Heart right ventricle (tissue), 16 donors: Measurements from ENCODE around the gene RCC2. TPM values are rescaled to one million over a fixed set of nuclear protein-coding genes. Genes with fewer than 3 reads are reported as not detected.

Source experiments
- ATAC-seq, 8 donors: fragments of 200-7000 bp; cut with Tn5 transposase; one replicate each; pipeline ENCODE4 v1.9.1; 2020; ENCODE audit warnings: mild to moderate bottlenecking in 8 of 8, moderate library complexity in 8 of 8, moderate number of reproducible peaks in 1 of 8
- DNase-seq, 2 donors: peaks; one replicate each; pipeline ENCODE4 v3.0.0-alpha.2; 2020
- H3K27ac ChIP-seq, 10 donors: fragments of 200-600 bp; sonication (generic) in 2 of 10; one replicate each; pipeline versions ENCODE4 v1.5.0 to v1.8.0; 2020 to 2022; ENCODE audit warnings: mild to moderate bottlenecking in 3 of 10
- H3K27me3 ChIP-seq, 7 donors: fragments of 200-600 bp; one replicate each; pipeline ENCODE4 v1.8.0; 2021 to 2022; ENCODE audit warnings: mild to moderate bottlenecking in 2 of 7
- H3K36me3 ChIP-seq, 9 donors: fragments of 200-600 bp; sonication (generic) in 1 of 9; one replicate each; pipeline versions ENCODE4 v1.5.0 to v1.8.0; 2020 to 2022; ENCODE audit warnings: mild to moderate bottlenecking in 2 of 9
- H3K4me1 ChIP-seq, 9 donors: fragments of 200-600 bp; sonication (generic) in 1 of 9; one replicate each; pipeline versions ENCODE4 v1.5.0 to v1.8.0; 2020 to 2022; ENCODE audit warnings: mild to moderate bottlenecking in 4 of 9
- H3K4me3 ChIP-seq, 10 donors: fragments of 200-600 bp; sonication (generic) in 2 of 10; one replicate each; pipeline versions ENCODE4 v1.5.0 to v1.8.0; 2020 to 2022; ENCODE audit warnings: mild to moderate bottlenecking in 7 of 10, moderate library complexity in 2 of 10
- H3K9me3 ChIP-seq, 11 donors: fragments of 200-600 bp in 10 of 11; sonication (generic) in 2 of 11; one replicate each; pipeline versions ENCODE4 v1.5.0 to v1.8.0; 2013 to 2022; ENCODE audit warnings: mild to moderate bottlenecking in 2 of 11, control low read depth in 1 of 11, moderate library complexity in 1 of 11
- CTCF ChIP-seq, 9 donors: fragments of 200-600 bp; sonication (generic) in 2 of 9; IDR thresholded peaks; one replicate each; pipeline versions ENCODE4 v1.5.0 to v1.8.0; 2021 to 2022; ENCODE audit warnings: antibody characterized with exemption in 9 of 9, mild to moderate bottlenecking in 5 of 9, moderate library complexity in 1 of 9
- WGBS, 2 donors: extraction: QIAGEN DNeasy Blood & Tissue Kit; methylation state at CpG; one replicate each; pipeline ENCODE4 v1.1.7; 2013; ENCODE audit warnings: inconsistent platforms in 1 of 2; 5-methylcytosine and 5-hydroxymethylcytosine counted together
- intact Hi-C, 10 donors: fragments of 100-400 bp; cut with DNase I; formaldehyde crosslinking; loops; one replicate each; pipeline versions ENCODE4 v1.11.1 to v1.14.2; 2022
- polyA plus RNA-seq, 2 donors: library from polyadenylated mRNA; stranded (reverse); fragments of 200-250 nt; gene quantifications; one replicate each; pipeline ENCODE4 v1.2.3, GENCODE V29; 2013
- total RNA-seq, 10 donors: library from RNA; stranded (reverse); fragmentation: NEBNext Ultra II Directional in 3 of 10; extraction: Animal tissue kit (Norgen Biotek cat#: 25700) in 3 of 10; gene quantifications; one replicate each; pipeline versions ENCODE4 v1.2.1 to v1.2.4, GENCODE V29; 2021 to 2023
- donor health status: Arrhythmogenic right ventricular cardiomyopathy.
- donor health status: ischemic (EF 13 %, LVEDD 7.1; RV severe dilation, severe dysfunction).
- donor health status: healthy with polysubstance abuse.
- donor health status: DM: no; HTN: yes; CAD: no.
- donor health status: DM: no; HTN: no; CAD: no.
- donor health status: ischemic (EF 25% LVEDD 6.9; RV normal size, moderate dysfunction).
- donor health status: ischemic (EF 25% LVEDD 5.7; RV mildly dilated, moderate dysfunction).
- donor health status: healthy.
- donor health status: DM: yes; HTN: yes; CAD: no.
- donor health status: Ischemic cardiomyopathy.
- donor health status: ischemic (EF 35%, LVEDD 5.7; RV mildly dilated, moderate dysfunction).
- donor health status: nonischemic (EF 11% LVEDD 7.7; RV severe dilation, severe dysfunction).
- donor health status: DM: yes; HTN: yes; CAD: no.
- donor health status: PGD.
- donor health status: ischemic (EF 29% LVEDD 5.4; RV normal size, mild dysfunction).
- donor health status: nonischemic (EF 23%, LVEDD 6.1; RV moderate dilation, normal function).

Gene RCC2
- total and polyA plus RNA-seq, 12 donors = 9.0 to 25.3 (median 11.4) TPM

DNA sequence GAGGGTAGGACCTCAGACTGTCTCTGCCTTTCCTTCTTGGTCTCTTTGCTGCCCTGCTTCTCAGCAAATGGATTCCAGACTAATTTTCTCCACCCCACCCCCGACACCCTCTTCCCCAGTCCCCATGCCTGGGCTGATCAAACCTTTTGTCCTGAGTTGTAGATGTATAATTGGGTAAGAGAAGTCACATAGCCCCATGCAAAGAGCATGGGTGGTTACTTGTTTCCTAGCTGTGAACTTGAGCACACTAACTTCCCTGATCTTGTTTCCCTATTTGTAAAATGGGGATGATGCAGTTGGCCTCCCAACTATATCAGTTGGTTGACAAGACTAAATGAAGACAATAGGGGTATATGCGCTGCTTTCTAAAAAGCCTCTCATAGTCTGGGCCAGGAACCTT is 58.3 kb downstream of the RCC2 start:
- no peak overlapping the region for H3K27ac ChIP-seq
- H3K4me1 ChIP-seq = no peaks in the 10 kb centered on the region
- TF ChIP-seq CTCF (IDR thresholded peaks at IDR 0.05) = no peak
- ATAC-seq (no peak), DNase-seq (no peak)
- no peaks in the 10 kb centered on the region for H3K36me3 ChIP-seq
- no peak overlapping the region for H3K4me3 ChIP-seq
- intact Hi-C loops = no loop called here
- H3K9me3 ChIP-seq = no peaks in the 10 kb centered on the region
- WGBS, 2 donors = 73 to 92% methylated on average over 2 of the region's 2 CpGs
- H3K27me3 ChIP-seq = peaks cover 0 to 54% (median 26%) of the 10 kb centered on the region in 7 donors

GRCh38 chr1:17377325-17377953 is 62.0 kb downstream of the RCC2 start:
- Histone ChIP-seq H3K4me3 (no peak overlapping the region), H3K4me1 (no peaks in the 10 kb centered on the region), H3K27me3 (peaks cover 0 to 58% (median 48%) of the 10 kb centered on the region in 7 donors), H3K36me3 (no peaks in the 10 kb centered on the region), H3K9me3 (no peaks in the 10 kb centered on the region), H3K27ac (no peak overlapping the region)
- TF ChIP-seq CTCF (IDR thresholded peaks at IDR 0.05) = no peak
- ATAC-seq (no peak), DNase-seq (no peak)
- intact Hi-C loops = no loop called here
- 22 to 24% methylated on average over 16 of the region's 16 CpGs for WGBS, 2 donors

DNA sequence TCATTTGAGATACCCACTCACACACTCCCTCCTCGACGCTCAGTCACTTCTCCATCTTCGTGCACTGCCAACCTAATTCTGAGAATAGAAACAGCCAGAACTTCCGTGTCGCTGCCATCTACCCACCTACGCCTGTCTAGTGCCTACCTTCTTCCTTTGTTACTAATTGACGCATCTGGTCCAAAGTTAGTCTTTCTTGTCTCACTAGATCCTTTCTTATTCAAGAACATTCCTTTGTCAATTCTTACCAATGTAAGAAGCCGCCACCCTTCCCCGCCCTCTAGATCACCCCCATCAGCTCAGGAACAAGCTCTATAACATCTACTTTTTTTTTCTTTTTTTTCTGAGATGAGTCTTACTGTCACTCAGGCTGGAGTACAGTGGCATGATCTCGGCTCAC is 63.8 kb downstream of the RCC2 start:
- DNase-seq = no peak
- no peak for TF ChIP-seq CTCF (IDR thresholded peaks at IDR 0.05)
- intact Hi-C loops = no loop called here
- Histone ChIP-seq H3K27ac (no peak overlapping the region), H3K27me3 (peaks cover 0 to 59% (median 52%) of the 10 kb centered on the region in 7 donors), H3K4me3 (no peak overlapping the region), H3K9me3 (no peaks in the 10 kb centered on the region), H3K4me1 (no peaks in the 10 kb centered on the region), H3K36me3 (no peaks in the 10 kb centered on the region)
- ATAC-seq = no peak
- 93% methylated on average over 10 of the region's 10 CpGs for WGBS, 2 donors

DNA sequence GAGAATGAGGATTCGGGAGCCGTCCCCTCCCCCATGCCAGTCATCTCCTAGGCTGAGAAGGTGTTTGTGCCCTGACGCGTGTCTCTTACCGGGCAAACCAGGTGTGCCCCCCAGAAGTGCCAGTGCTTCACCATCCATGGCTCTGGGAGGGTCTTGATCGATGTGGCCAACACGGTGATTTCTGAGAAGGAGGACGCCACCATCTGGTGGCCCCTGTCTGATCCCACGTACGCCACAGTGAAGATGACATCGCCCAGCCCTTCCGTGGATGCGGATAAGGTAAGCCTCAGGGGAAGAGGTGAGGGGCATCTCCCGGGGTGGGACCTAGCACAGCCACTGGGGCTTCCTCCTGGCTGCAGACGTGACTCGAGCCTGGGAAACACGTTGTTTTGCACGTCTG is 66.5 kb downstream of the RCC2 start:
- Histone ChIP-seq H3K27me3 (peaks cover 0 to 64% (median 36%) of the 10 kb centered on the region in 7 donors), H3K4me1 (no peaks in the 10 kb centered on the region), H3K27ac (no peak overlapping the region), H3K9me3 (no peaks in the 10 kb centered on the region), H3K36me3 (no peaks in the 10 kb centered on the region), H3K4me3 (no peak overlapping the region)
- TF ChIP-seq CTCF (IDR thresholded peaks at IDR 0.05) = no peak
- intact Hi-C loops = no loop called here
- no peak for DNase-seq
- WGBS, 2 donors = 68 to 72% methylated on average over 18 of the region's 18 CpGs
- ATAC-seq = no peak
